GM12878 (cell line): ENCODE results near the gene MRPS12. TPM values are rescaled to one million over a fixed set of nuclear protein-coding genes. Genes with fewer than 3 reads are reported as not detected.

Experiments
- CEBPB ChIP-seq, 2 experiments: fragments of 150-350 bp in 1 of 2; IDR thresholded peaks; 2 replicates each; pipeline ENCODE4 v1.6.1; 2012 to 2014; ENCODE audit warnings: low read depth in 2 of 2, low read length in 2 of 2, borderline replicate concordance in 1 of 2, inconsistent platforms in 1 of 2
- FOXK2 ChIP-seq: fragments of 450-650 bp; IDR thresholded peaks from 2 replicates; pipeline ENCODE4 v1.6.1; 2017; ENCODE audit warnings: mild to moderate bottlenecking, moderate library complexity
- SREBF1 ChIP-seq: IDR thresholded peaks from 2 replicates; pipeline ENCODE4 v1.6.1; 2012; ENCODE audit warnings: mild to moderate bottlenecking, low read length
- TCF7 ChIP-seq: IDR thresholded peaks from 2 replicates; pipeline ENCODE4 v1.6.1; 2014; ENCODE audit warnings: antibody characterized with exemption, borderline replicate concordance
- ZBTB11 ChIP-seq: fragments of 450-650 bp; formaldehyde crosslinking; IDR thresholded peaks from 2 replicates; pipeline ENCODE4 v1.5.0; 2022; ENCODE audit warnings: mild to moderate bottlenecking, missing genetic modification characterization
- polyA plus RNA-seq, 11 experiments: library from polyadenylated mRNA; depleted of rRNA in 4 of 11; unstranded in 6 of 11; stranded (reverse) in 5 of 11; fragments of >200 nt; fragmentation: Nextera tagmentation in 4 of 11; fragmentation: Illumina TruSeq in 1 of 11; extraction: Ambion mirVana in 4 of 11; extraction: Trizol in 1 of 11; gene quantifications; 1 replicate in 1 of 11; 2 replicates in 10 of 11; pipeline versions ENCODE4 v1.2.1 to v1.2.3, GENCODE V29; 2011 to 2016; ENCODE audit warnings: inconsistent platforms in 2 of 11, missing spikeins in 2 of 11, low read depth in 1 of 11
- total RNA-seq, 4 experiments: library from RNA; depleted of rRNA in 3 of 4; stranded (reverse); fragments of >200 nt in 3 of 4; fragmentation: Illumina TruSeq in 1 of 4; extraction: Trizol in 1 of 4; gene quantifications; 2 replicates each; pipeline versions ENCODE4 v1.2.1 to v1.2.3, GENCODE V29; 2013 to 2021
- TF ChIP-seq, protein P1 (sequence below): fragments of 450-650 bp; IDR thresholded peaks from 2 replicates; pipeline ENCODE4 v1.6.1; 2016; ENCODE audit warnings: mild to moderate bottlenecking, moderate library complexity, borderline replicate concordance
- TF ChIP-seq, protein P2 (sequence below): fragments of 450-650 bp; IDR thresholded peaks from 2 replicates; pipeline ENCODE4 v1.6.1; 2017; ENCODE audit warnings: mild to moderate bottlenecking, moderate library complexity
- TF ChIP-seq, protein P3 (sequence below): IDR thresholded peaks from 2 replicates; pipeline ENCODE4 v1.6.1; 2012; ENCODE audit warnings: improper control_type of control experiment, low read depth, low read length; ENCODE audit not compliant: insufficient replicate concordance

MRPS12 gene
- total and polyA plus RNA-seq, 10 of the 15 experiments (the other 5 are each of a cell fraction or from before 2014, with no cell fraction given) = 7.3 to 205 (median 77.3) TPM

- TF ChIP-seq, protein P1, sequence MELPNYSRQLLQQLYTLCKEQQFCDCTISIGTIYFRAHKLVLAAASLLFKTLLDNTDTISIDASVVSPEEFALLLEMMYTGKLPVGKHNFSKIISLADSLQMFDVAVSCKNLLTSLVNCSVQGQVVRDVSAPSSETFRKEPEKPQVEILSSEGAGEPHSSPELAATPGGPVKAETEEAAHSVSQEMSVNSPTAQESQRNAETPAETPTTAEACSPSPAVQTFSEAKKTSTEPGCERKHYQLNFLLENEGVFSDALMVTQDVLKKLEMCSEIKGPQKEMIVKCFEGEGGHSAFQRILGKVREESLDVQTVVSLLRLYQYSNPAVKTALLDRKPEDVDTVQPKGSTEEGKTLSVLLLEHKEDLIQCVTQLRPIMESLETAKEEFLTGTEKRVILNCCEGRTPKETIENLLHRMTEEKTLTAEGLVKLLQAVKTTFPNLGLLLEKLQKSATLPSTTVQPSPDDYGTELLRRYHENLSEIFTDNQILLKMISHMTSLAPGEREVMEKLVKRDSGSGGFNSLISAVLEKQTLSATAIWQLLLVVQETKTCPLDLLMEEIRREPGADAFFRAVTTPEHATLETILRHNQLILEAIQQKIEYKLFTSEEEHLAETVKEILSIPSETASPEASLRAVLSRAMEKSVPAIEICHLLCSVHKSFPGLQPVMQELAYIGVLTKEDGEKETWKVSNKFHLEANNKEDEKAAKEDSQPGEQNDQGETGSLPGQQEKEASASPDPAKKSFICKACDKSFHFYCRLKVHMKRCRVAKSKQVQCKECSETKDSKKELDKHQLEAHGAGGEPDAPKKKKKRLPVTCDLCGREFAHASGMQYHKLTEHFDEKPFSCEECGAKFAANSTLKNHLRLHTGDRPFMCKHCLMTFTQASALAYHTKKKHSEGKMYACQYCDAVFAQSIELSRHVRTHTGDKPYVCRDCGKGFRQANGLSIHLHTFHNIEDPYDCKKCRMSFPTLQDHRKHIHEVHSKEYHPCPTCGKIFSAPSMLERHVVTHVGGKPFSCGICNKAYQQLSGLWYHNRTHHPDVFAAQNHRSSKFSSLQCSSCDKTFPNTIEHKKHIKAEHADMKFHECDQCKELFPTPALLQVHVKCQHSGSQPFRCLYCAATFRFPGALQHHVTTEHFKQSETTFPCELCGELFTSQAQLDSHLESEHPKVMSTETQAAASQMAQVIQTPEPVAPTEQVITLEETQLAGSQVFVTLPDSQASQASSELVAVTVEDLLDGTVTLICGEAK = no peak
- no peak for TF ChIP-seq FOXK2
- no peak for TF ChIP-seq SREBF1
- no peak for TF ChIP-seq TCF7
- no peak for TF ChIP-seq ZBTB11 (CRISPR knock-in tag)
- TF ChIP-seq, protein P2, sequence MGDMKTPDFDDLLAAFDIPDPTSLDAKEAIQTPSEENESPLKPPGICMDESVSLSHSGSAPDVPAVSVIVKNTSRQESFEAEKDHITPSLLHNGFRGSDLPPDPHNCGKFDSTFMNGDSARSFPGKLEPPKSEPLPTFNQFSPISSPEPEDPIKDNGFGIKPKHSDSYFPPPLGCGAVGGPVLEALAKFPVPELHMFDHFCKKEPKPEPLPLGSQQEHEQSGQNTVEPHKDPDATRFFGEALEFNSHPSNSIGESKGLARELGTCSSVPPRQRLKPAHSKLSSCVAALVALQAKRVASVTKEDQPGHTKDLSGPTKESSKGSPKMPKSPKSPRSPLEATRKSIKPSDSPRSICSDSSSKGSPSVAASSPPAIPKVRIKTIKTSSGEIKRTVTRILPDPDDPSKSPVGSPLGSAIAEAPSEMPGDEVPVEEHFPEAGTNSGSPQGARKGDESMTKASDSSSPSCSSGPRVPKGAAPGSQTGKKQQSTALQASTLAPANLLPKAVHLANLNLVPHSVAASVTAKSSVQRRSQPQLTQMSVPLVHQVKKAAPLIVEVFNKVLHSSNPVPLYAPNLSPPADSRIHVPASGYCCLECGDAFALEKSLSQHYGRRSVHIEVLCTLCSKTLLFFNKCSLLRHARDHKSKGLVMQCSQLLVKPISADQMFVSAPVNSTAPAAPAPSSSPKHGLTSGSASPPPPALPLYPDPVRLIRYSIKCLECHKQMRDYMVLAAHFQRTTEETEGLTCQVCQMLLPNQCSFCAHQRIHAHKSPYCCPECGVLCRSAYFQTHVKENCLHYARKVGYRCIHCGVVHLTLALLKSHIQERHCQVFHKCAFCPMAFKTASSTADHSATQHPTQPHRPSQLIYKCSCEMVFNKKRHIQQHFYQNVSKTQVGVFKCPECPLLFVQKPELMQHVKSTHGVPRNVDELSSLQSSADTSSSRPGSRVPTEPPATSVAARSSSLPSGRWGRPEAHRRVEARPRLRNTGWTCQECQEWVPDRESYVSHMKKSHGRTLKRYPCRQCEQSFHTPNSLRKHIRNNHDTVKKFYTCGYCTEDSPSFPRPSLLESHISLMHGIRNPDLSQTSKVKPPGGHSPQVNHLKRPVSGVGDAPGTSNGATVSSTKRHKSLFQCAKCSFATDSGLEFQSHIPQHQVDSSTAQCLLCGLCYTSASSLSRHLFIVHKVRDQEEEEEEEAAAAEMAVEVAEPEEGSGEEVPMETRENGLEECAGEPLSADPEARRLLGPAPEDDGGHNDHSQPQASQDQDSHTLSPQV = no peak
- TF ChIP-seq, protein P3, sequence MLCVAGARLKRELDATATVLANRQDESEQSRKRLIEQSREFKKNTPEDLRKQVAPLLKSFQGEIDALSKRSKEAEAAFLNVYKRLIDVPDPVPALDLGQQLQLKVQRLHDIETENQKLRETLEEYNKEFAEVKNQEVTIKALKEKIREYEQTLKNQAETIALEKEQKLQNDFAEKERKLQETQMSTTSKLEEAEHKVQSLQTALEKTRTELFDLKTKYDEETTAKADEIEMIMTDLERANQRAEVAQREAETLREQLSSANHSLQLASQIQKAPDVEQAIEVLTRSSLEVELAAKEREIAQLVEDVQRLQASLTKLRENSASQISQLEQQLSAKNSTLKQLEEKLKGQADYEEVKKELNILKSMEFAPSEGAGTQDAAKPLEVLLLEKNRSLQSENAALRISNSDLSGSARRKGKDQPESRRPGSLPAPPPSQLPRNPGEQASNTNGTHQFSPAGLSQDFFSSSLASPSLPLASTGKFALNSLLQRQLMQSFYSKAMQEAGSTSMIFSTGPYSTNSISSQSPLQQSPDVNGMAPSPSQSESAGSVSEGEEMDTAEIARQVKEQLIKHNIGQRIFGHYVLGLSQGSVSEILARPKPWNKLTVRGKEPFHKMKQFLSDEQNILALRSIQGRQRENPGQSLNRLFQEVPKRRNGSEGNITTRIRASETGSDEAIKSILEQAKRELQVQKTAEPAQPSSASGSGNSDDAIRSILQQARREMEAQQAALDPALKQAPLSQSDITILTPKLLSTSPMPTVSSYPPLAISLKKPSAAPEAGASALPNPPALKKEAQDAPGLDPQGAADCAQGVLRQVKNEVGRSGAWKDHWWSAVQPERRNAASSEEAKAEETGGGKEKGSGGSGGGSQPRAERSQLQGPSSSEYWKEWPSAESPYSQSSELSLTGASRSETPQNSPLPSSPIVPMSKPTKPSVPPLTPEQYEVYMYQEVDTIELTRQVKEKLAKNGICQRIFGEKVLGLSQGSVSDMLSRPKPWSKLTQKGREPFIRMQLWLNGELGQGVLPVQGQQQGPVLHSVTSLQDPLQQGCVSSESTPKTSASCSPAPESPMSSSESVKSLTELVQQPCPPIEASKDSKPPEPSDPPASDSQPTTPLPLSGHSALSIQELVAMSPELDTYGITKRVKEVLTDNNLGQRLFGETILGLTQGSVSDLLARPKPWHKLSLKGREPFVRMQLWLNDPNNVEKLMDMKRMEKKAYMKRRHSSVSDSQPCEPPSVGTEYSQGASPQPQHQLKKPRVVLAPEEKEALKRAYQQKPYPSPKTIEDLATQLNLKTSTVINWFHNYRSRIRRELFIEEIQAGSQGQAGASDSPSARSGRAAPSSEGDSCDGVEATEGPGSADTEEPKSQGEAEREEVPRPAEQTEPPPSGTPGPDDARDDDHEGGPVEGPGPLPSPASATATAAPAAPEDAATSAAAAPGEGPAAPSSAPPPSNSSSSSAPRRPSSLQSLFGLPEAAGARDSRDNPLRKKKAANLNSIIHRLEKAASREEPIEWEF = no peak
- no peak for TF ChIP-seq CEBPB (IDR thresholded peaks at IDR 0.05; ENCODE audit: borderline replicate concordance in 1 of 2, low read depth in 2 of 2, low read length in 2 of 2)
Measured at GRCh38 chr19:38900202-38900629, 30.5 kb upstream of the MRPS12 start (continued).
